ENCODE measurements around the gene GLI3. TPM values are rescaled to one million over a fixed set of nuclear protein-coding genes. Genes with fewer than 3 reads are reported as not detected.

Gene GLI3
- total RNA-seq, 1 donor = 0.10 TPM

- Histone ChIP-seq H3K4me1 (ENCODE audit: insufficient read depth, low read length) (no peaks in the 10 kb centered on the region), H3K9me3 (ENCODE audit: low read depth, low read length) (no peaks in the 10 kb centered on the region), H3K4me3 (ENCODE audit: low read length) (no peak overlapping the region), H3K27me3 (ENCODE audit: insufficient read depth, low read length) (no peaks in the 10 kb centered on the region)
These were observed 145.3 kb downstream of the GLI3 start for GRCh38 chr7:42091461-42092291.

- H3K4me3 ChIP-seq (ENCODE audit: low read length) = no peak overlapping the region
- H3K4me1 ChIP-seq (ENCODE audit: insufficient read depth, low read length) = no peaks in the 10 kb centered on the region
- H3K27me3 ChIP-seq (ENCODE audit: insufficient read depth, low read length) = no peaks in the 10 kb centered on the region
- no peaks in the 10 kb centered on the region for H3K9me3 ChIP-seq (ENCODE audit: low read depth, low read length)
These were observed 146.2 kb downstream of the GLI3 start for GRCh38 chr7:42090806-42091205.

GRCh38 chr7:42090056-42090455 is 147.0 kb downstream of the GLI3 start:
- no peaks in the 10 kb centered on the region for H3K27me3 ChIP-seq (ENCODE audit: insufficient read depth, low read length)
- no peaks in the 10 kb centered on the region for H3K4me1 ChIP-seq (ENCODE audit: insufficient read depth, low read length)
- H3K9me3 ChIP-seq (ENCODE audit: low read depth, low read length) = no peaks in the 10 kb centered on the region
- H3K4me3 ChIP-seq (ENCODE audit: low read length) = no peak overlapping the region

GRCh38 chr7:42087616-42088015 is 149.4 kb downstream of the GLI3 start:
- no peak overlapping the region for H3K4me3 ChIP-seq (ENCODE audit: low read length)
- H3K9me3 ChIP-seq (ENCODE audit: low read depth, low read length) = no peaks in the 10 kb centered on the region
- no peaks in the 10 kb centered on the region for H3K27me3 ChIP-seq (ENCODE audit: insufficient read depth, low read length)
- H3K4me1 ChIP-seq (ENCODE audit: insufficient read depth, low read length) = no peaks in the 10 kb centered on the region

GRCh38 chr7:42085531-42085930 is 151.5 kb downstream of the GLI3 start:
- no peak overlapping the region for H3K4me3 ChIP-seq (ENCODE audit: low read length)
- no peaks in the 10 kb centered on the region for H3K9me3 ChIP-seq (ENCODE audit: low read depth, low read length)
- no peaks in the 10 kb centered on the region for H3K4me1 ChIP-seq (ENCODE audit: insufficient read depth, low read length)

GRCh38 chr7:42084263-42084662 is 152.7 kb downstream of the GLI3 start:
- Histone ChIP-seq H3K9me3 (ENCODE audit: low read depth, low read length) (no peaks in the 10 kb centered on the region), H3K4me1 (ENCODE audit: insufficient read depth, low read length) (no peaks in the 10 kb centered on the region), H3K27me3 (ENCODE audit: insufficient read depth, low read length) (no peaks in the 10 kb centered on the region), H3K4me3 (ENCODE audit: low read length) (no peak overlapping the region)

More at GRCh38 chr7:42085531-42085930, 151.5 kb downstream of the GLI3 start:
- H3K27me3 ChIP-seq (ENCODE audit: insufficient read depth, low read length) = no peaks in the 10 kb centered on the region

GRCh38 chr7:42083284-42083683 is 153.7 kb downstream of the GLI3 start:
- no peaks in the 10 kb centered on the region for H3K9me3 ChIP-seq (ENCODE audit: low read depth, low read length)
- no peaks in the 10 kb centered on the region for H3K4me1 ChIP-seq (ENCODE audit: insufficient read depth, low read length)
- H3K27me3 ChIP-seq (ENCODE audit: insufficient read depth, low read length) = no peaks in the 10 kb centered on the region
- no peak overlapping the region for H3K4me3 ChIP-seq (ENCODE audit: low read length)

- Histone ChIP-seq H3K4me3 (ENCODE audit: low read length) (no peak overlapping the region), H3K27me3 (ENCODE audit: insufficient read depth, low read length) (no peaks in the 10 kb centered on the region), H3K4me1 (ENCODE audit: insufficient read depth, low read length) (no peaks in the 10 kb centered on the region), H3K9me3 (ENCODE audit: low read depth, low read length) (no peaks in the 10 kb centered on the region)
These were observed 154.9 kb downstream of the GLI3 start for GRCh38 chr7:42082144-42082543.

- Histone ChIP-seq H3K9me3 (ENCODE audit: low read depth, low read length) (no peaks in the 10 kb centered on the region), H3K4me3 (ENCODE audit: low read length) (no peak overlapping the region), H3K27me3 (ENCODE audit: insufficient read depth, low read length) (no peaks in the 10 kb centered on the region), H3K4me1 (ENCODE audit: insufficient read depth, low read length) (no peaks in the 10 kb centered on the region)
These were observed 155.3 kb downstream of the GLI3 start for GRCh38 chr7:42081671-42082070.

GRCh38 chr7:42080841-42081586 is 156.0 kb downstream of the GLI3 start:
- H3K9me3 ChIP-seq (ENCODE audit: low read depth, low read length) = no peaks in the 10 kb centered on the region
- no peak overlapping the region for H3K4me3 ChIP-seq (ENCODE audit: low read length)
- H3K27me3 ChIP-seq (ENCODE audit: insufficient read depth, low read length) = no peaks in the 10 kb centered on the region
- H3K4me1 ChIP-seq (ENCODE audit: insufficient read depth, low read length) = no peaks in the 10 kb centered on the region

GRCh38 chr7:42077271-42078135 is 159.5 kb downstream of the GLI3 start:
- Histone ChIP-seq H3K9me3 (ENCODE audit: low read depth, low read length) (no peaks in the 10 kb centered on the region), H3K27me3 (ENCODE audit: insufficient read depth, low read length) (no peaks in the 10 kb centered on the region), H3K4me1 (ENCODE audit: insufficient read depth, low read length) (no peaks in the 10 kb centered on the region), H3K4me3 (ENCODE audit: low read length) (no peak overlapping the region)

- no peak overlapping the region for H3K4me3 ChIP-seq (ENCODE audit: low read length)
- H3K9me3 ChIP-seq (ENCODE audit: low read depth, low read length) = no peaks in the 10 kb centered on the region
- H3K27me3 ChIP-seq (ENCODE audit: insufficient read depth, low read length) = no peaks in the 10 kb centered on the region
- no peaks in the 10 kb centered on the region for H3K4me1 ChIP-seq (ENCODE audit: insufficient read depth, low read length)
These were observed 160.1 kb downstream of the GLI3 start for GRCh38 chr7:42076870-42077269.

- H3K4me3 ChIP-seq (ENCODE audit: low read length) = no peak overlapping the region
- no peaks in the 10 kb centered on the region for H3K27me3 ChIP-seq (ENCODE audit: insufficient read depth, low read length)
- H3K4me1 ChIP-seq (ENCODE audit: insufficient read depth, low read length) = no peaks in the 10 kb centered on the region
These were observed 161.6 kb downstream of the GLI3 start for GRCh38 chr7:42075418-42075817.

GRCh38 chr7:42074076-42074475 is 162.9 kb downstream of the GLI3 start:
- Histone ChIP-seq H3K4me1 (ENCODE audit: insufficient read depth, low read length) (no peaks in the 10 kb centered on the region), H3K9me3 (ENCODE audit: low read depth, low read length) (no peaks in the 10 kb centered on the region), H3K27me3 (ENCODE audit: insufficient read depth, low read length) (no peaks in the 10 kb centered on the region), H3K4me3 (ENCODE audit: low read length) (no peak overlapping the region)

More at GRCh38 chr7:42075418-42075817, 161.6 kb downstream of the GLI3 start:
- no peaks in the 10 kb centered on the region for H3K9me3 ChIP-seq (ENCODE audit: low read depth, low read length)

Measured in mononuclear cell (primary cell).